ENCODE results near the gene NUP62.
A peak's percentile ranks its signal among the peaks of the same experiment; 100 is the strongest.

- TF ChIP-seq EZH2phosphoT487 (IDR thresholded peaks at IDR 0.05; ENCODE audit: unreplicated experiment) (no peak), CTCF (conservative IDR thresholded peaks at IDR 0.05; ENCODE audit: low read depth in 2 of 2) (no peak), ZNF331 (CRISPR knock-in tag; IDR thresholded peaks at IDR 0.05; ENCODE audit: low read depth) (no peak), EZH2 (IDR thresholded peaks at IDR 0.05; ENCODE audit: low read depth, unreplicated experiment) (no peak), REST (IDR thresholded peaks at IDR 0.05; ENCODE audit: unreplicated experiment) (no peak), POLR2AphosphoS5 (IDR thresholded peaks at IDR 0.05; ENCODE audit: low read depth) (peak; percentile 37), ETS1 (IDR thresholded peaks at IDR 0.05) (no peak), JUNB (IDR thresholded peaks at IDR 0.05; ENCODE audit: unreplicated experiment) (no peak), CREB1 (CRISPR knock-in tag; IDR thresholded peaks at IDR 0.05; ENCODE audit: low read depth) (no peak), NANOG (IDR thresholded peaks at IDR 0.05; ENCODE audit: borderline replicate concordance) (no peak), ZNF114 (CRISPR knock-in tag; IDR thresholded peaks at IDR 0.05) (no peak), ZNF462 (CRISPR knock-in tag; IDR thresholded peaks at IDR 0.05) (no peak), STAT1 (IDR thresholded peaks at IDR 0.05; ENCODE audit: unreplicated experiment) (no peak)
Measured at GRCh38 chr19:49861107-49861506, 68.2 kb downstream of the NUP62 start.
